HFF-Myc (cell line): ENCODE results near the gene ATP11A.
"Not testable (repeated sequence)": the region's sequence is repeated elsewhere in the genome, so short reads cannot be mapped to it uniquely, and the experiment has no call there.

ENCODE experiments used
- DNase-seq: peaks from one replicate; pipeline ENCODE4 v3.0.0-alpha.2; 2011; ENCODE audit warnings: low read depth; ENCODE audit errors: extremely low read depth
- H3K4me3 ChIP-seq: replicated peaks from 2 replicates; pipeline ENCODE4 v1.5.1; 2011; ENCODE audit warnings: low read depth, mild to moderate bottlenecking, control low read depth, low read length
- CTCF ChIP-seq: IDR thresholded peaks from 2 replicates; pipeline ENCODE4 v1.5.1; 2012; ENCODE audit warnings: mild to moderate bottlenecking, low read depth, low read length, control low read depth; ENCODE audit errors: missing control alignments

The ATP11A gene

GRCh38 chr13:112799394-112799793, 109.6 kb downstream of the ATP11A start:
- DNase-seq: no peak
- no peak for TF ChIP-seq CTCF
- H3K4me3 ChIP-seq: no peak overlapping the region

- no peak for TF ChIP-seq CTCF
- no peak overlapping the region for H3K4me3 ChIP-seq
- no peak for DNase-seq
Measured at GRCh38 chr13:112800057-112800456, 110.2 kb downstream of the ATP11A start.

GRCh38 chr13:112800807-112801206, 111.0 kb downstream of the ATP11A start:
- not testable (repeated sequence) for DNase-seq, H3K4me3 ChIP-seq

- no peak for TF ChIP-seq CTCF
- no peak overlapping the region for H3K4me3 ChIP-seq
- no peak for DNase-seq
Measured at GRCh38 chr13:112802802-112803195, 113.0 kb downstream of the ATP11A start.

- DNase-seq: no peak
- no peak for TF ChIP-seq CTCF
- H3K4me3 ChIP-seq: no peak overlapping the region
Measured at GRCh38 chr13:112803422-112803821, 113.6 kb downstream of the ATP11A start.

- H3K4me3 ChIP-seq: no peak overlapping the region
- TF ChIP-seq CTCF: no peak
- DNase-seq: no peak
Measured at GRCh38 chr13:112804374-112804773, 114.5 kb downstream of the ATP11A start.

- DNase-seq: no peak
- no peak overlapping the region for H3K4me3 ChIP-seq
- no peak for TF ChIP-seq CTCF
Measured at GRCh38 chr13:112806739-112807652, 117.2 kb downstream of the ATP11A start.
